PFSK-1 (cell line): ENCODE measurements around the gene KIAA0040.

ENCODE experiments used
- FOXP2 ChIP-seq: optimal IDR thresholded peaks from 2 replicates; pipeline ENCODE3; 2011; ENCODE audit warnings: borderline replicate concordance, control low read depth, inconsistent platforms; ENCODE audit not compliant: insufficient read depth; ENCODE audit errors: extremely low read length, extremely low read depth
- POLR2AphosphoS5 ChIP-seq: IDR thresholded peaks from 2 replicates; pipeline ENCODE4 v1.6.1; 2012; ENCODE audit warnings: low read depth, mild to moderate bottlenecking, control low read depth, low read length, moderate library complexity
- REST ChIP-seq, 2 experiments: IDR thresholded peaks; 2 replicates each; pipeline versions ENCODE4 v1.6.1 to v1.8.0; 2011 to 2012; ENCODE audit warnings: low read depth in 2 of 2, low read length in 2 of 2, control low read depth in 1 of 2, inconsistent platforms in 1 of 2, mild to moderate bottlenecking in 1 of 2, moderate library complexity in 1 of 2; ENCODE audit not compliant: insufficient read depth in 1 of 2
- SIN3A ChIP-seq: IDR thresholded peaks from 2 replicates; pipeline ENCODE4 v1.6.1; 2012; ENCODE audit warnings: mild to moderate bottlenecking, low read length, moderate library complexity, borderline replicate concordance; ENCODE audit not compliant: insufficient read depth
- TAF1 ChIP-seq: IDR thresholded peaks from 2 replicates; pipeline ENCODE4 v1.6.1; 2012; ENCODE audit warnings: low read length, control low read depth, borderline replicate concordance; ENCODE audit not compliant: insufficient read depth

Gene KIAA0040

GRCh38 chr1:175204330-175204729, 11.8 kb upstream of the KIAA0040 start:
- TF ChIP-seq REST (IDR thresholded peaks at IDR 0.05; ENCODE audit: insufficient read depth in 1 of 2, low read depth in 2 of 2, low read length in 2 of 2) (peak in 1 of 2 experiments; percentile 21; a peak in 1 of 4 replicates), SIN3A (no peak)

GRCh38 chr1:175203570-175204068, 11.0 kb upstream of the KIAA0040 start:
- TF ChIP-seq TAF1 (no peak), SIN3A (no peak), POLR2AphosphoS5 (no peak), FOXP2 (no peak), REST (IDR thresholded peaks at IDR 0.05; ENCODE audit: insufficient read depth in 1 of 2, low read depth in 2 of 2, low read length in 2 of 2) (no peak)

GRCh38 chr1:175200678-175201521, 8.3 kb upstream of the KIAA0040 start:
- TF ChIP-seq FOXP2 (no peak), POLR2AphosphoS5 (0 out of 2 replicates have a peak, but pooled peaks have one; percentile 25), REST (IDR thresholded peaks at IDR 0.05; ENCODE audit: insufficient read depth in 1 of 2, low read depth in 2 of 2, low read length in 2 of 2) (peak; percentile 52 to 81; a peak in 3 of 4 replicates), TAF1 (peak; percentile 28; the same call in 1 of the 2 replicates), SIN3A (0 out of 2 replicates have a peak, but pooled peaks have one; percentile 81)

GRCh38 chr1:175198332-175198731, 5.8 kb upstream of the KIAA0040 start:
- TF ChIP-seq REST (IDR thresholded peaks at IDR 0.05; ENCODE audit: insufficient read depth in 1 of 2, low read depth in 2 of 2, low read length in 2 of 2) (peak in 1 of 2 experiments; percentile 63; a peak in 2 of 4 replicates), SIN3A (no peak)

GRCh38 chr1:175197531-175197930, 5.0 kb upstream of the KIAA0040 start:
- no peak for TF ChIP-seq SIN3A
- TF ChIP-seq FOXP2 = no peak
- no peak for TF ChIP-seq TAF1
- TF ChIP-seq REST (IDR thresholded peaks at IDR 0.05; ENCODE audit: insufficient read depth in 1 of 2, low read depth in 2 of 2, low read length in 2 of 2) = no peak
- TF ChIP-seq POLR2AphosphoS5 = no peak
